A673 (cell line): ENCODE results near the gene OR51V1. TPM values are rescaled to one million over a fixed set of nuclear protein-coding genes. Genes with fewer than 3 reads are reported as not detected.
"Not testable (repeated sequence)": the region's sequence is repeated elsewhere in the genome, so short reads cannot be mapped to it uniquely, and the experiment has no call there.

Experiments
- BruUV-seq: library from RNA; stranded (reverse); fragments of 400-500 nt; replicated peaks from 2 replicates; lab custom pipeline; 2021; lab: Mats Ljungman, UMichigan
- CTCF ChIA-PET: fragments of 300-600 bp; sonication (Branson Sonifier 250); formaldehyde crosslinking; loops from one replicate; lab custom pipeline; 2022; ENCODE audit warnings: antibody characterized with exemption; lab: Charles Lee
- POLR2A ChIA-PET: fragments of 300-600 bp; sonication (Branson Sonifier 250); formaldehyde crosslinking; loops from one replicate; lab custom pipeline; 2022; ENCODE audit warnings: antibody characterized with exemption; ENCODE audit not compliant: low non-redundant PET; lab: Charles Lee
- DNase-seq: peaks from one replicate; pipeline ENCODE4 v3.0.0-alpha.2; 2015; ENCODE audit warnings: low spot score
- H3K27ac ChIP-seq: fragments of 200-600 bp; sonication (generic); 2 replicates; pipeline ENCODE4 v1.5.1; 2016; ENCODE audit warnings: mixed run types, low read depth, mild to moderate bottlenecking, mixed read lengths, antibody characterized with exemption, low read length; ENCODE audit not compliant: poor library complexity, severe bottlenecking
- H3K27me3 ChIP-seq: fragments of 200-600 bp; sonication (generic); replicated peaks from 2 replicates; pipeline ENCODE4 v1.6.1; 2017; ENCODE audit warnings: mixed run types, low read depth, mild to moderate bottlenecking, mixed read lengths, antibody characterized with exemption, low read length; ENCODE audit not compliant: insufficient read depth, poor library complexity
- H3K36me3 ChIP-seq: fragments of 200-600 bp; sonication (generic); 2 replicates; pipeline ENCODE4 v1.6.1; 2016; ENCODE audit warnings: mixed run types, mild to moderate bottlenecking, mixed read lengths, antibody characterized with exemption, low read length; ENCODE audit not compliant: insufficient read depth, poor library complexity, severe bottlenecking
- H3K4me1 ChIP-seq: fragments of 200-600 bp; sonication (generic); 2 replicates; pipeline ENCODE4 v1.6.1; 2017; ENCODE audit warnings: mixed run types, mild to moderate bottlenecking, mixed read lengths, antibody characterized with exemption, low read length; ENCODE audit not compliant: insufficient read depth, poor library complexity, severe bottlenecking
- H3K4me3 ChIP-seq: fragments of 200-600 bp; sonication (generic); 2 replicates; pipeline ENCODE4 v1.5.1; 2016; ENCODE audit warnings: low read depth, mixed run types, mild to moderate bottlenecking, mixed read lengths, low read length; ENCODE audit not compliant: poor library complexity, severe bottlenecking
- H3K9me3 ChIP-seq: fragments of 200-600 bp; sonication (generic); 2 replicates; pipeline ENCODE4 v1.6.1; 2016; ENCODE audit warnings: mixed run types, low read depth, mild to moderate bottlenecking, mixed read lengths, antibody characterized with exemption, low read length; ENCODE audit not compliant: poor library complexity, severe bottlenecking
- EZH2 ChIP-seq: fragments of 200-600 bp; sonication (generic); IDR thresholded peaks from 2 replicates; pipeline ENCODE4 v1.6.1; 2017; ENCODE audit warnings: borderline replicate concordance, low read depth, mild to moderate bottlenecking, mixed read lengths, antibody characterized with exemption, low read length; ENCODE audit not compliant: poor library complexity, severe bottlenecking
- intact Hi-C: fragments of 100-400 bp; cut with micrococcal nuclease; formaldehyde crosslinking; loops from one replicate; pipeline ENCODE4 v1.10.0; 2022; ENCODE audit not compliant: unreplicated experiment
- total RNA-seq: library from RNA; stranded (reverse); gene quantifications from 2 replicates; pipeline ENCODE4 v1.2.3, GENCODE V29; 2021
- TF ChIP-seq, protein P1 (sequence below): fragments of 300-800, 200-600 bp; sonication (generic); conservative IDR thresholded peaks from 2 replicates; pipeline ENCODE4 v1.5.1; 2017; ENCODE audit warnings: low read depth, mild to moderate bottlenecking, antibody characterized with exemption, low read length, moderate library complexity, mixed read lengths

The OR51V1 gene
- total RNA-seq, 1 experiment from 2014 or later, result not detected

DNA sequence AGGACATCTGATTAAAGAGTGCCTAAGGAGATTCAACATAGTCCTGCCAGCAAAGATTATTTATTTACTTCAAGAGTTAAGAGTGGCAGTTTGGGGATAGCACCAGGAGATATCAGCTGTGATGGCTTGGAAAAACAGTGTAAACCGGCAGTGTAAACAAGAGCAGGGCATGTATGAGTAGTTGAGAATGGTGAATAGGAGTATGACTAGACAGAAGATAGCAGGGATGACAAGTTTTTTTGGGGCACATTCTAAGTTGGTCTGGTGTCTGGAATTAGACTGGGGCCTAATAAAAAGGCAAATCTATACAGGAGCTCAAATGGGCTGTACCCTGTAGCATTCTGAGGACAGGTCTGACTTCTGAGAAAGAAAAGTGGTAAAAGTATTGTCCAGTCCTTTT, 39.4 kb downstream of the OR51V1 start:
- H3K4me3 ChIP-seq, intact Hi-C loops, CTCF ChIA-PET, H3K27ac ChIP-seq, H3K36me3 ChIP-seq, H3K27me3 ChIP-seq, POLR2A ChIA-PET, H3K4me1 ChIP-seq, DNase-seq, BruUV-seq, H3K9me3 ChIP-seq: not testable (repeated sequence)

DNA sequence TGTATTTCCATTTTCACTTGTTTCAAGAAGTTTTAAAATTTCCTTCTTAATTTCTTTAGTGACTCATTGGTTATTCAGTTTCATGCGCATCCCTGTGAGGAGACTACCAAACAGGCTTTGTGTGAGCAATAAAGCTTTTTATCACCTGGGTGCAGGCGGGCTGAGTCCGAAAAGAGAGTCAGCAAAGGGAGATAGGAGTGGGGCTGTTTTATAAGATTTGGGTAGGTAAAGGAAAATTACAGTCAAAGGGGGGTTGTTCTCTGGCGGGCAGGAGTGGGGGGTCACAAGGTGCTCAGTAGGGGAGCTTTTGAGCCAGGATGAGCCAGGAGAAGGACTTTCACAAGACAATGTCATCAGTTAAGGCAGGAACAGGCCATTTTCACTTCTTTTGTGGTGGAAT, 40.3 kb downstream of the OR51V1 start:
- CTCF ChIA-PET, result not testable (repeated sequence)

DNA sequence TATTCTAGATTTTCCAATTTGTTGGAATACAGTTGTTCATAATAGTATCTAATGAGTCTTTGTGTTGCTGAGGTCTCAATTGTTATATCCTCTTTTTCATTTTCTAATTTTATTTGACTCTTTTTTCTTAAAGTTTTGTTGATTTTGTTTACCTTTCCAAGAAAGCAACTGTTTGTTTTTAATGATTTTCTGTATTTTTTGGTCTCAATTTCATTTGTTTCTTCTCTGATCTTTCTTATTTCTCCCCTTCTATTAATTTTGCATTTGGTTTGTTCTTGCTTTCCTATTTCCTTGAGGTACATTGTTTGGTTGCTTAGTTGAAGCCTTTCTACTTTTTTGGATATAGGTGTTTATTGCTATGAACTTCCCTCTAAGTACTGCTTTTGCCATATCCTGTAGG, 40.7 kb downstream of the OR51V1 start:
- H3K27ac ChIP-seq, result no peak overlapping the region
- POLR2A ChIA-PET, result no interaction called here
- no peaks in the 10 kb centered on the region for H3K4me1 ChIP-seq
- no TSS peak for BruUV-seq
- CTCF ChIA-PET, result no interaction called here
- no peaks in the 10 kb centered on the region for H3K27me3 ChIP-seq
- H3K4me3 ChIP-seq, result no peak overlapping the region
- H3K9me3 ChIP-seq, result no peaks in the 10 kb centered on the region
- no peaks in the 10 kb centered on the region for H3K36me3 ChIP-seq
- no peak for DNase-seq
- intact Hi-C loops, result no loop called here
- TF ChIP-seq, protein P1, sequence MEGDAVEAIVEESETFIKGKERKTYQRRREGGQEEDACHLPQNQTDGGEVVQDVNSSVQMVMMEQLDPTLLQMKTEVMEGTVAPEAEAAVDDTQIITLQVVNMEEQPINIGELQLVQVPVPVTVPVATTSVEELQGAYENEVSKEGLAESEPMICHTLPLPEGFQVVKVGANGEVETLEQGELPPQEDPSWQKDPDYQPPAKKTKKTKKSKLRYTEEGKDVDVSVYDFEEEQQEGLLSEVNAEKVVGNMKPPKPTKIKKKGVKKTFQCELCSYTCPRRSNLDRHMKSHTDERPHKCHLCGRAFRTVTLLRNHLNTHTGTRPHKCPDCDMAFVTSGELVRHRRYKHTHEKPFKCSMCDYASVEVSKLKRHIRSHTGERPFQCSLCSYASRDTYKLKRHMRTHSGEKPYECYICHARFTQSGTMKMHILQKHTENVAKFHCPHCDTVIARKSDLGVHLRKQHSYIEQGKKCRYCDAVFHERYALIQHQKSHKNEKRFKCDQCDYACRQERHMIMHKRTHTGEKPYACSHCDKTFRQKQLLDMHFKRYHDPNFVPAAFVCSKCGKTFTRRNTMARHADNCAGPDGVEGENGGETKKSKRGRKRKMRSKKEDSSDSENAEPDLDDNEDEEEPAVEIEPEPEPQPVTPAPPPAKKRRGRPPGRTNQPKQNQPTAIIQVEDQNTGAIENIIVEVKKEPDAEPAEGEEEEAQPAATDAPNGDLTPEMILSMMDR, result no peak
- TF ChIP-seq EZH2, result no peak

More for the DNA sequence above, 40.3 kb downstream of the OR51V1 start:
- intact Hi-C loops, H3K27me3 ChIP-seq, H3K36me3 ChIP-seq, H3K4me3 ChIP-seq, H3K4me1 ChIP-seq, BruUV-seq, DNase-seq, H3K27ac ChIP-seq, POLR2A ChIA-PET, H3K9me3 ChIP-seq: not testable (repeated sequence)

GRCh38 chr11:5154657-5155056, 45.8 kb downstream of the OR51V1 start, which contains the start of gene OR52A1:
TSS of gene OR52A1 (minus strand) at chr11:5154757. CDS start at chr11:5152369, 2,388 bp downstream.
- no peaks in the 10 kb centered on the region for H3K36me3 ChIP-seq
- ChIA-PET CTCF (no interaction called here), POLR2A (no interaction called here)
- no TSS peak for BruUV-seq
- intact Hi-C loops, result no loop called here
- TF ChIP-seq, protein P1, result no peak
- no peak for TF ChIP-seq EZH2
- no peak within 1 kb of the TSS for H3K4me3 ChIP-seq
- no peak for DNase-seq
- H3K4me1 ChIP-seq, result no peaks in the 10 kb centered on the region
- no peak within 1 kb of the TSS for H3K27ac ChIP-seq
- H3K27me3 ChIP-seq, result no peaks in the 10 kb centered on the region
- no peaks in the 10 kb centered on the region for H3K9me3 ChIP-seq
